ENCODE data around the gene C17orf114.
A peak's percentile ranks its signal among the peaks of the same experiment; 100 is the strongest.

Gene C17orf114

DNA sequence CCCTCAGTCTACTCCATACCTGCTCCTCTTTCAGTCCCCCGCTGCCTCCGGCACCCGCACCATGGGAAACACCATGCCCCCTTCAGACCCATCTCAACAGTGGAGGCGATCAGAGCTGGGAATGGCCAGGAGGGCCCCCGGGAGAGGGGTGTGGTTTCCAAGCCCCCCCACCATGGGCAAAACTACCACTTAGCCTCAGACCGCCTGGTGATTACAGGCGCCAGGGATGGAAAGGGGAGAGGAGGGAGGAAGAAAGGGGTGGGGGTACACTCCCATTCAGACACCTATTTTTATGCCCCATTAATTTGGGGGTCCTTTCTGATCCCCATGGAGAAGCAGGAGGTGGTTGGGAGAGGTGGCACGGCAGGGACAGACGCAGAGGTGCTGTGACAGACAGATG is at the start of gene C17orf114:
Gene C17orf114 (minus strand): TSS at position 101 of the 400 bp plus-strand sequence.
- WGBS (ENCODE audit: insufficient coverage): 83% methylated on average over 2 of the region's 9 CpGs
- H3K4me3 ChIP-seq (ENCODE audit: low read length): no peak within 1 kb of the TSS
- no peak for DNase-seq
- H3K36me3 ChIP-seq (ENCODE audit: control insufficient read depth, insufficient read depth, low read length): peaks cover 27% of the 10 kb centered on the region
- H3K4me1 ChIP-seq (ENCODE audit: control insufficient read depth, insufficient read depth, low read length): peaks cover 1% of the 10 kb centered on the region
- no peak within 1 kb of the TSS for H3K27ac ChIP-seq (ENCODE audit: low read length)
- no peaks in the 10 kb centered on the region for H3K27me3 ChIP-seq (ENCODE audit: control insufficient read depth, insufficient read depth, low read length)
- no peaks in the 10 kb centered on the region for H3K9me3 ChIP-seq (replicated peaks; ENCODE audit: control insufficient read depth, low read depth, low read length)

DNA sequence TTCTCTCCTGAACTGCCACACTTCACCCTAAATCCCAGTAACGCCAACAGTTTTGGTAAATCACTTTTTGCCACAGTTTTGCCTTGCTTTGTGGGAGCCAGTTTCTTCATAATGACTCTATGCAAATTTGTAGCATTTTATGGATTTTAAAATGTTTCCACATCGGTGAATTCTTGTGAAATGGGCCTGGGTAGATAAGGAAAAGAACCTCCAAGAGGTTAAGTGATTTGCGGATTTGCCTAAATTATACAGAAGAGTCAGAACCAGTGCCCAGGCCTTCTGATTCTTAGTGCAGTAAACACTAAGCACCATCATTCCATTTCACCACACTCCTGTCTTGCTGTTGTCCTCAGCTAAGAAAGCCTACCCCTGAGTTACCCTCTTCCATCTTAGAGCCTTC is 49.0 kb upstream of the C17orf114 start:
- no peak for DNase-seq
- peaks cover 8% of the 10 kb centered on the region for H3K36me3 ChIP-seq (ENCODE audit: control insufficient read depth, insufficient read depth, low read length)
- no CpG with 5 or more reads among the region's 3 CpGs for WGBS (ENCODE audit: insufficient coverage)
- no peaks in the 10 kb centered on the region for H3K9me3 ChIP-seq (replicated peaks; ENCODE audit: control insufficient read depth, low read depth, low read length)
- no peaks in the 10 kb centered on the region for H3K27me3 ChIP-seq (ENCODE audit: control insufficient read depth, insufficient read depth, low read length)
- H3K4me1 ChIP-seq (ENCODE audit: control insufficient read depth, insufficient read depth, low read length): peaks cover 4% of the 10 kb centered on the region
- H3K27ac ChIP-seq (ENCODE audit: low read length): no peak overlapping the region
- H3K4me3 ChIP-seq (ENCODE audit: low read length): no peak overlapping the region

DNA sequence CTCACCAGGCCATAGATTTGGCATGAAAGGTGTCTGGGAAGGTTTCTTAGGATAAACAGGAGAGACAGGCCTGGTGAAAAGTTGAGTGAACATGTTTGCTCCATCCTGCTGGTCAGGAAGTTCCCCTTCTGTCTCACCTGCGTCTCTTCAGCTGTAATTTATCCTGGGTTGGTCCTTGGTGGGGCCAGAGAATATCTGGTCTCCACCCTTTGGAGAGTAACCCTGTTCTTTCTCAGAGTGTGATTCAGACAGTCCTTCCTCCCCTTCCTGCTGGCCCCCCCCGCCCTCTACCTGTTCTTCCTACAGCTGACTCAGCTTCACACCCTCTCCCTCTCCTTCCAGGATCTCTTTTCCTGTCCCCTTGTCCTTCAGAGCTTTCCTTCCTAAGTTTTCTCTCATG is 48.1 kb upstream of the C17orf114 start:
- Histone ChIP-seq H3K27me3 (ENCODE audit: control insufficient read depth, insufficient read depth, low read length) (no peaks in the 10 kb centered on the region), H3K4me3 (ENCODE audit: low read length) (no peak overlapping the region), H3K36me3 (ENCODE audit: control insufficient read depth, insufficient read depth, low read length) (peaks cover 8% of the 10 kb centered on the region), H3K27ac (ENCODE audit: low read length) (no peak overlapping the region), H3K9me3 (replicated peaks; ENCODE audit: control insufficient read depth, low read depth, low read length) (no peaks in the 10 kb centered on the region), H3K4me1 (ENCODE audit: control insufficient read depth, insufficient read depth, low read length) (peaks cover 2% of the 10 kb centered on the region)
- 100% methylated on average over 1 of the region's 2 CpGs for WGBS (ENCODE audit: insufficient coverage)
- DNase-seq: no peak

DNA sequence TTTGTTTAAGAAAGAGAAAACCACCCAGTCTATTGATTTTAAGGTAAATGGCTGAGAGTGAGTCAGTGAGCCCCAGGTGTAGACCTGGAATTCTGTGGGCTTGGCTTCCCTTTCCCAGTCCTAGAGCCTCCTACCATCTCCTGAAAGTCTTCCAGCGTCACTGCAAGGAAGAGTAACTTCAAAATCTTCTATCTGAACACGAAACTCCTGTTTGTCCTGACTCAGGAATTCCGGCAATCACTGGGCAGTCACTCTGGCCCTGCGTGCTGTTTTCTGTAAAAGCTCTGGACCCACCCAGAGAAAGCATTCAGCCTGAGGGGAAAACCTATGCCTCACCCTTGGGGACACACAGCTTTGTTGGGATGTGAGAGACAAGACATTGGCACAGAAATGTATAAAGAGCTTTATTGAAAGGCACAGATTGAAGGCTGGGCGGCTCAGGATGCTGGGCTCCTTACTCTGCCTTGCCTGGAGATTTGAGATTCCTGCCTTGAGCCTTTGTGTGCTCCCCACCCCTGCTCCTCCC is 46.9 kb upstream of the C17orf114 start:
- H3K27ac ChIP-seq (ENCODE audit: low read length): no peak overlapping the region
- 69% methylated on average over 5 of the region's 5 CpGs for WGBS (ENCODE audit: insufficient coverage)

DNA sequence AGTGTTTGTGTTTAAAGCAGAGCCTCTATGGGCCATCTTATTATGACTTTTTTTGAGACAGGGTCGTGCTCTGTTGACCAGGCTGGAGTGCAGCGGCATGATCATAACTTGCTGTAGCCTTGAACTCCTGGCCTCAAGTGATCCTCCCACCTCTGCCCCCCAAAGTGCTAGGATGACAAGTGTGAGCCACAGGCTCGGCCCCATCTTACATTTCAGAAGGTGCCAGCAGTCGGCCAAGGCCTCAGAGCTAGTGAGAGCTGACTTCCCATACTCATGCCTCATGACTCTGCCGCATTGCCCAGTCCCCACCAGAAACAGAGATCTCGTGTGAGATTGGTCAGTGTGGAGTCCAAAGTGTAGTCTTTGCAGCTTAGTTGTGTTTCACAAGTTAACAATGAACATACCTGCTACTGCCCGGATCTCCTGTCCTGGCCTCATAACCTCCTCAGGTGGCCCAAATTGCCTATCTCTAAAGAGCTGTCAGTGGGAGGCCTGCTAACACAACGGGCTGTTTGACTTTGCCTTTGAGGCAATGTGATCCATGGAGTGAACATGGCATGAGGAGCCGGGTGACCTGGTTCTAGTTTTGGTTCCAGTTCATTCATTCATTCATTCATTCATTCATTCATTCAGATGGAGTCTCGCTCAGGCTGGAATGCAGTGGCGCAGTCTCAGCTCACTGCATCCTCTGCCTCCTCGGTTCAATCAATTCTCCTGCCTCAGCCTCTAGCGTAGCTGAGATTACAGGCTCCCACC is 44.7 kb upstream of the C17orf114 start:
- H3K27me3 ChIP-seq (ENCODE audit: control insufficient read depth, insufficient read depth, low read length): no peaks in the 10 kb centered on the region
- no peak overlapping the region for H3K27ac ChIP-seq (ENCODE audit: low read length)
- no peak overlapping the region for H3K4me3 ChIP-seq (ENCODE audit: low read length)
- peaks cover 5% of the 10 kb centered on the region for H3K36me3 ChIP-seq (ENCODE audit: control insufficient read depth, insufficient read depth, low read length)
- WGBS (ENCODE audit: insufficient coverage): 93% methylated on average over 5 of the region's 13 CpGs
- no peaks in the 10 kb centered on the region for H3K4me1 ChIP-seq (ENCODE audit: control insufficient read depth, insufficient read depth, low read length)
- no peaks in the 10 kb centered on the region for H3K9me3 ChIP-seq (replicated peaks; ENCODE audit: control insufficient read depth, low read depth, low read length)
- no peak for DNase-seq

More for the DNA sequence above, 46.9 kb upstream of the C17orf114 start:
- Histone ChIP-seq H3K27me3 (ENCODE audit: control insufficient read depth, insufficient read depth, low read length) (no peaks in the 10 kb centered on the region), H3K36me3 (ENCODE audit: control insufficient read depth, insufficient read depth, low read length) (peaks cover 7% of the 10 kb centered on the region), H3K9me3 (replicated peaks; ENCODE audit: control insufficient read depth, low read depth, low read length) (no peaks in the 10 kb centered on the region), H3K4me3 (ENCODE audit: low read length) (no peak overlapping the region), H3K4me1 (ENCODE audit: control insufficient read depth, insufficient read depth, low read length) (peaks cover 2% of the 10 kb centered on the region)
- no peak for DNase-seq

DNA sequence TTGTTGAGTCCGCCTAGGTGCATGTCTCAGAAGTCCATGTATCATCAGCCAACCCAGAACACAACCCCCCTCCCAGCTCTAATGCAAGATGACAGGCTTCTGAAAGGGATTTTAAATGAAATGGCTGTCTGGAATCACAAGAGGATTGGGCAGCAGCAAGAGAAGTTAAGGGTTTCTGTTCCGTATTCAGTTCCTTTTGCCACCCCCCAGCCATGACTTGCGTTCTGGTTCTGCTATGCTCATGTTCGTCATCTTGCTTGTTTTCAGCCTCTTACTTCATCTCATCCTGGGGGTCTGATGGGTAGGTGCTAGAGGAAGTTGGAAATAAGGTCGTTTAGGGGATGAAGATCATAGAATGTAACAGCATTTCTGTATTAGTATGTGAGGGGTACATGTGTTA is 43.0 kb upstream of the C17orf114 start:
- peak; percentile 61 for DNase-seq
- H3K9me3 ChIP-seq (replicated peaks; ENCODE audit: control insufficient read depth, low read depth, low read length): no peaks in the 10 kb centered on the region
- no peaks in the 10 kb centered on the region for H3K4me1 ChIP-seq (ENCODE audit: control insufficient read depth, insufficient read depth, low read length)
- no peak overlapping the region for H3K4me3 ChIP-seq (ENCODE audit: low read length)
- WGBS (ENCODE audit: insufficient coverage): 88% methylated on average over 1 of the region's 5 CpGs
- H3K27me3 ChIP-seq (ENCODE audit: control insufficient read depth, insufficient read depth, low read length): no peaks in the 10 kb centered on the region
- no peak overlapping the region for H3K27ac ChIP-seq (ENCODE audit: low read length)
- H3K36me3 ChIP-seq (ENCODE audit: control insufficient read depth, insufficient read depth, low read length): peaks cover 9% of the 10 kb centered on the region

DNA sequence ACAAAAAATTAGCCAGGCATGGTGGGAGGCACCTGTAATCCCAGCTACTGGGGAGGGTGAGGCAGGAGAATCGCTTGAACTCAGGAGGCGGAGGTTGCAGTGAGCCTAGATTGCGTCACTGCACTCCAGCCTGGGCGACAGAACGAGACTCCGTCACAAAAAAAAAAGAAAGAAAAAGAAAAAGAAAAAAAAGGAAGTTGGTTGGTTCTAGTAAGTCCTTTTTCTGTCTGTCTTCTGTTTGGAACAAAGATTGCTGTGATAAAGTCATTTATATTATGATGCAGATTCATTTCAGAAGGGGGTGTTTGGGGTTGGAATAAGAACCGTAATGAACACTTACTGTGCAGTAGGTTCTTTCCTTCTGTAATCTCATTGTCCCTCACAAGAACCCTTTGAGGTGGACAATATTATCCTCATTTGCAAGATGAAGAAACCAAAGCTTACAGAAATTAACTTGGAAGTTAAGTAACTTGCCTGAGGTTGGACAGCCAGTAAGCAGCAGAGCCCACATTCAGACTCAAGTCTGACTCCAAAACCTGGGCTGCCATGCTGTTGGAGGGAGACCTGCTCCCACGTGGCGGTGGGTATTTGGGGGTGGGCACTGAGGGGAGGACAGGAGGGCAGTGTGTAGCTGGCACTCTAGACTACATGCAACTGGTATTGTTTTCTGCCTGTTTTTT is 41.3 kb upstream of the C17orf114 start:
- Histone ChIP-seq H3K4me3 (ENCODE audit: low read length) (no peak overlapping the region), H3K27ac (ENCODE audit: low read length) (no peak overlapping the region), H3K27me3 (ENCODE audit: control insufficient read depth, insufficient read depth, low read length) (no peaks in the 10 kb centered on the region), H3K4me1 (ENCODE audit: control insufficient read depth, insufficient read depth, low read length) (no peaks in the 10 kb centered on the region), H3K36me3 (ENCODE audit: control insufficient read depth, insufficient read depth, low read length) (peaks cover 11% of the 10 kb centered on the region), H3K9me3 (replicated peaks; ENCODE audit: control insufficient read depth, low read depth, low read length) (no peaks in the 10 kb centered on the region)
- 79% methylated on average over 8 of the region's 9 CpGs for WGBS (ENCODE audit: insufficient coverage)
- DNase-seq: no peak

DNA sequence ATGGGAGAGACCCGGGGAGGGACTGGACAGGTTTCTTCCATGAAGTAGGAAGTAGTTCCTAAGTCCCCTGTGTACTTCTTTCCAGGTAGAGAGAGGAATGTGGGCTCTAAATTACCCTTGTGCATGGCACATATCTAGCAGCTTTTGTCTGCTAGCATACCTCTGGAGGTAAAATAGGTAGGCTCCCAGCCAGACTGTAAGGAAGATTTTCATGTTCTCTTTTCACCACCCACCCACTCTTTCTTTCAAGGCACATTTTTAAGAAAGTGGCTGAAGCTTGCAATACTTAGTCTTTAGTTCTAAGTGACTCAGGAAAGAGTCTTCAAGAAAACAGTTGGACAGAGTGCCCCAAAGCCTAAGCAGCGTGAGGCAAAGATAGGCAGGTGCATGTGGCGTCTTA is 40.2 kb upstream of the C17orf114 start:
- H3K4me1 ChIP-seq (ENCODE audit: control insufficient read depth, insufficient read depth, low read length): peaks cover 4% of the 10 kb centered on the region
- WGBS (ENCODE audit: insufficient coverage): 92% methylated on average over 3 of the region's 3 CpGs
- no peaks in the 10 kb centered on the region for H3K27me3 ChIP-seq (ENCODE audit: control insufficient read depth, insufficient read depth, low read length)
- DNase-seq: no peak
- no peak overlapping the region for H3K27ac ChIP-seq (ENCODE audit: low read length)
- no peaks in the 10 kb centered on the region for H3K9me3 ChIP-seq (replicated peaks; ENCODE audit: control insufficient read depth, low read depth, low read length)
- H3K4me3 ChIP-seq (ENCODE audit: low read length): no peak overlapping the region
- H3K36me3 ChIP-seq (ENCODE audit: control insufficient read depth, insufficient read depth, low read length): peaks cover 19% of the 10 kb centered on the region

DNA sequence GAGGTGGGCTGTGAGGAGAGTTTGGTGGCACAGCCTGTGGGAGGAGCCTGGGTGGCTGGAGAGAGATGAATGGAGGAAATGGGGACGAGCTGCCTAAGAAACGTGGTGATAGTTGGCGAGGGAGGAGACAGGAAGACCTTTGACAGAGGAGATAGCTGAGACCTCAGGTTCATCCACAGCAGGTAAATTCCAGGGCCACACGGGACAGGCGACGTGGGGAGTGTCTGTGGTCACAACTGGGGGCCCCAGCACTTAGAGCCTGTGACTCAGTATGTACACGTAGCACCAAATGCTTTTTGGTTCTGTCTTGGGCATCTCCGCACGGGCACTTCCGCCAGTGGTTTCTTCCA is 38.7 kb upstream of the C17orf114 start:
- Histone ChIP-seq H3K4me1 (ENCODE audit: control insufficient read depth, insufficient read depth, low read length) (peaks cover 5% of the 10 kb centered on the region), H3K27me3 (ENCODE audit: control insufficient read depth, insufficient read depth, low read length) (no peaks in the 10 kb centered on the region), H3K9me3 (replicated peaks; ENCODE audit: control insufficient read depth, low read depth, low read length) (no peaks in the 10 kb centered on the region), H3K27ac (ENCODE audit: low read length) (no peak overlapping the region), H3K36me3 (ENCODE audit: control insufficient read depth, insufficient read depth, low read length) (peaks cover 14% of the 10 kb centered on the region), H3K4me3 (ENCODE audit: low read length) (no peak overlapping the region)
- 90% methylated on average over 7 of the region's 10 CpGs for WGBS (ENCODE audit: insufficient coverage)
- DNase-seq: no peak

DNA sequence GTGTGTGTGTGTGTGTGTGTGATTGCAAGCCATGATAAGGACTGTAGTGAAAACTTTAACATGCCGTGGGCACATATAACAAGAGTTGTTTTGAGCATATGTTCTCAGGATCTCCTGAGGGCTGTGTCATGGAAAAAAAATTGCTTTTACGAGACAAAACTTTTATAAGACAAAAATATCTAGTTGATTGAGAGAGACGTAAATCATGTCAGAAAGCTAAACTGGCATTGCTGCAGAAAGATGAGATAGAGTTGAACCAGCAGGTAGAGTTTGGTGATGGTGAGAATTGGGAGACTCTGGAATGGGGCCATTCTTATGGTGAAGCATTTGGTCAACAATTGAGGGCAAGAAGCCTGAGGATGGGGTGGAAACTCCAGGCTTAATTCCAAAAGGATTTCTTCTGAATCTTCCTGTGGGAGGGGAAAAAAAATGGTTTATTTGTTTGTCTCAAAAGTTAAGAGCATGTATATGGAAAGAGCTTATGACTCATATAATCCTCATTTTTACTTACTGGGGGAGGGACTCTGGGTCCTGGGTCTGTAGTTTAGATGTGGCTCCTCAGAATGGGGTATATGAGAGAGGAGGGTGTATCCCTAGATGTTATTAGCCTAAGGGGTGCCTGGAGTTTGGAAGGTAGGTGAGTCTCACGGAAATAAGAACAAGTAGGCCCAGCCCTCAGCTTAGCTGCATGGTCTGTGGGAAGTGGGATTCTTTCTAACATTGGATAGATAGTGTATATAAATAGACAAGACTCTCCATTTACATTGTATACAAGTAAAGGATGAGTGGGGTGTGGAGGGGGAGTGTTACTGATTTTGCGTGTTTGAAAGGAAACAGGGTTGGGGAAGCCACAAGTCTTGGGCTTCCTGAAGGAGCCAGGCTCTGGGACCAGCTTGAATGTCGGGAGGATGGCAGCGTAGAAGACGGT is 38.1 kb upstream of the C17orf114 start:
- no peak overlapping the region for H3K27ac ChIP-seq (ENCODE audit: low read length)
- DNase-seq: no peak
- no peaks in the 10 kb centered on the region for H3K9me3 ChIP-seq (replicated peaks; ENCODE audit: control insufficient read depth, low read depth, low read length)
- WGBS (ENCODE audit: insufficient coverage): 80% methylated on average over 5 of the region's 8 CpGs
- peaks cover 14% of the 10 kb centered on the region for H3K36me3 ChIP-seq (ENCODE audit: control insufficient read depth, insufficient read depth, low read length)
- H3K4me3 ChIP-seq (ENCODE audit: low read length): no peak overlapping the region
- peaks cover 9% of the 10 kb centered on the region for H3K4me1 ChIP-seq (ENCODE audit: control insufficient read depth, insufficient read depth, low read length)
- no peaks in the 10 kb centered on the region for H3K27me3 ChIP-seq (ENCODE audit: control insufficient read depth, insufficient read depth, low read length)

Data from muscle of leg (tissue), 3 donors.